T-cell (primary cell): Measurements from ENCODE around the gene ZNF687. TPM values are rescaled to one million over a fixed set of nuclear protein-coding genes. Genes with fewer than 3 reads are reported as not detected.

Experiments used
- ATAC-seq, 4 experiments: fragments of 200-7000 bp in 3 of 4; fragments of 150-1000 bp in 1 of 4; cut with Tn5 transposase; replicated peaks in 1 of 4; 1 replicate in 3 of 4; 2 replicates in 1 of 4; pipeline ENCODE4 v1.10.0; 2021; ENCODE audit warnings: moderate library complexity in 3 of 4, mild to moderate bottlenecking in 2 of 4, moderate number of reproducible peaks in 1 of 4
- CTCF ChIA-PET, 2 donors: fragments of 300-600 bp; sonication (Branson Sonifier 250); formaldehyde crosslinking; loops; one replicate each; lab custom pipeline; 2022; ENCODE audit warnings: antibody characterized with exemption in 2 of 2; lab: Charles Lee
- POLR2A ChIA-PET, 2 donors: fragments of 300-600 bp; sonication (Branson Sonifier 250); formaldehyde crosslinking; loops; one replicate each; lab custom pipeline; 2022; ENCODE audit warnings: antibody characterized with exemption in 2 of 2; lab: Charles Lee
- DNase-seq, 35 experiments: peaks; one replicate each; pipeline versions ENCODE4 v3.0.0 to v3.0.0-alpha.2; 2013 to 2023
- H3K27ac ChIP-seq: one replicate; pipeline ENCODE4 v1.5.1; 2013; ENCODE audit warnings: low read length
- H3K27me3 ChIP-seq, 2 experiments: replicated peaks in 1 of 2; 1 replicate in 1 of 2; 2 replicates in 1 of 2; pipeline versions ENCODE4 v1.6.1 to v1.7.0; 2013; ENCODE audit warnings: low read length in 1 of 2, mixed read lengths in 1 of 2; ENCODE audit not compliant: control insufficient read depth in 2 of 2, insufficient read depth in 2 of 2; ENCODE audit errors: extremely low read depth in 1 of 2
- H3K36me3 ChIP-seq, 2 donors: 1 replicate in 1 of 2; 2 replicates in 1 of 2; pipeline versions ENCODE4 v1.6.1 to v1.7.0; 2013; ENCODE audit warnings: low read length in 1 of 2; ENCODE audit not compliant: control insufficient read depth in 2 of 2, insufficient read depth in 1 of 2; ENCODE audit errors: extremely low read depth in 1 of 2
- H3K4me1 ChIP-seq, 2 experiments: 1 replicate in 1 of 2; 2 replicates in 1 of 2; pipeline versions ENCODE4 v1.6.1 to v1.7.0; 2013; ENCODE audit warnings: low read length in 2 of 2, mixed read lengths in 1 of 2; ENCODE audit not compliant: insufficient read depth in 2 of 2, control insufficient read depth in 1 of 2; ENCODE audit errors: extremely low read depth in 1 of 2
- H3K4me3 ChIP-seq, 2 donors: 1 replicate in 1 of 2; 2 replicates in 1 of 2; pipeline versions ENCODE4 v1.5.1 to v1.7.0; 2013; ENCODE audit warnings: mild to moderate bottlenecking in 2 of 2, low read length in 1 of 2, moderate library complexity in 1 of 2; ENCODE audit not compliant: control insufficient read depth in 1 of 2; ENCODE audit errors: extremely low read depth in 1 of 2
- H3K9me3 ChIP-seq: 2 replicates; pipeline ENCODE4 v1.7.0; 2013
- H3K27ac Mint-ChIP-seq, 2 donors: one replicate each; pipeline ENCODE4 v1.8.0; 2020 to 2021; ENCODE audit warnings: mild to moderate bottlenecking in 2 of 2, mixed read lengths in 2 of 2
- H3K27me3 Mint-ChIP-seq, 2 donors: one replicate each; pipeline ENCODE4 v1.8.0; 2021 to 2022; ENCODE audit warnings: mixed read lengths in 2 of 2
- H3K36me3 Mint-ChIP-seq: one replicate; pipeline ENCODE4 v1.8.0; 2021; ENCODE audit warnings: mixed read lengths
- H3K4me1 Mint-ChIP-seq, 3 donors: one replicate each; pipeline ENCODE4 v1.8.0; 2020 to 2022; ENCODE audit warnings: mixed read lengths in 3 of 3, mild to moderate bottlenecking in 1 of 3
- H3K4me3 Mint-ChIP-seq, 3 donors: one replicate each; pipeline ENCODE4 v1.8.0; 2020 to 2022; ENCODE audit warnings: mild to moderate bottlenecking in 3 of 3, mixed read lengths in 3 of 3, moderate library complexity in 3 of 3
- H3K9me3 Mint-ChIP-seq, 3 donors: one replicate each; pipeline ENCODE4 v1.8.0; 2020 to 2022; ENCODE audit warnings: mixed read lengths in 3 of 3
- WGBS: methylation state at CpG from one replicate; pipeline ENCODE4 v1.1.5; 2013; ENCODE audit warnings: missing lambda C conversion rate; ENCODE audit not compliant: insufficient coverage; 5-methylcytosine and 5-hydroxymethylcytosine counted together
- total RNA-seq, 35 experiments: library from RNA in 6 of 35; stranded (reverse) in 6 of 35; fragments of 120-200 nt in 1 of 35; gene quantifications; one replicate each; pipeline versions ENCODE4 v1.2.1 to v1.2.4 and lab custom pipeline; 2013 to 2026

The ZNF687 gene
- total RNA-seq, 5 donors from 2014 or later (not counting 1 experiment from before 2014, with no cell fraction given): 27.7 to 44.2 (median 40.5) TPM

- H3K4me3 ChIP-seq: no peak overlapping the region
- no peaks in the 10 kb centered on the region for H3K9me3 Mint-ChIP-seq
- no peaks in the 10 kb centered on the region for H3K9me3 ChIP-seq
- DNase-seq (no peak), ATAC-seq (no peak)
- no peaks in the 10 kb centered on the region for H3K27me3 Mint-ChIP-seq
- ChIA-PET CTCF (no interaction called here), POLR2A (no interaction called here)
- peaks cover 6 to 24% of the 10 kb centered on the region in 2 experiments for H3K4me1 ChIP-seq
- no peaks in the 10 kb centered on the region for H3K27me3 ChIP-seq
- H3K36me3 ChIP-seq: peaks cover 11 to 24% of the 10 kb centered on the region in 2 donors
- peaks cover 4% of the 10 kb centered on the region for H3K36me3 Mint-ChIP-seq
- peaks cover 27 to 40% (median 37%) of the 10 kb centered on the region in 3 donors for H3K4me1 Mint-ChIP-seq
- WGBS: no CpG with 5 or more reads among the region's 2 CpGs
- no peak overlapping the region for H3K4me3 Mint-ChIP-seq
- H3K27ac ChIP-seq: no peak overlapping the region
- no peak overlapping the region for H3K27ac Mint-ChIP-seq
Measured at GRCh38 chr1:151259351-151259750, 22.7 kb upstream of the ZNF687 start.

GRCh38 chr1:151265446-151266236, 16.5 kb upstream of the ZNF687 start:
- H3K4me1 Mint-ChIP-seq: peaks cover 0 to 2% (median 1%) of the 10 kb centered on the region in 3 donors
- no peak for ATAC-seq
- H3K36me3 ChIP-seq: peaks cover 33 to 69% of the 10 kb centered on the region in 2 donors
- H3K4me3 Mint-ChIP-seq: no peak overlapping the region
- DNase-seq: no peak
- no peaks in the 10 kb centered on the region for H3K9me3 ChIP-seq
- ChIA-PET CTCF (interaction anchor here in 1 of 2 donors (1.6 kb wide), 1 partner anchor 14 kb away, joined by 3 read pairs; no protein-coding TSS in a partner anchor), POLR2A (no interaction called here)
- peaks cover 38% of the 10 kb centered on the region for H3K36me3 Mint-ChIP-seq
- no peak overlapping the region for H3K4me3 ChIP-seq
- H3K27ac Mint-ChIP-seq: no peak overlapping the region
- H3K4me1 ChIP-seq: no peaks in the 10 kb centered on the region
- H3K27me3 ChIP-seq: no peaks in the 10 kb centered on the region
- H3K27ac ChIP-seq: no peak overlapping the region
- no peaks in the 10 kb centered on the region for H3K27me3 Mint-ChIP-seq
- no peaks in the 10 kb centered on the region for H3K9me3 Mint-ChIP-seq
- 90% methylated on average over 10 of the region's 14 CpGs for WGBS

GRCh38 chr1:151266315-151266714, 15.8 kb upstream of the ZNF687 start:
- Mint-ChIP-seq H3K27me3 (no peaks in the 10 kb centered on the region), H3K27ac (no peak overlapping the region), H3K9me3 (no peaks in the 10 kb centered on the region), H3K4me1 (peaks cover 0 to 2% (median 0%) of the 10 kb centered on the region in 3 donors), H3K36me3 (peaks cover 38% of the 10 kb centered on the region), H3K4me3 (no peak overlapping the region)
- no peak for ATAC-seq
- Histone ChIP-seq H3K27me3 (no peaks in the 10 kb centered on the region), H3K4me1 (no peaks in the 10 kb centered on the region), H3K4me3 (no peak overlapping the region), H3K36me3 (peaks cover 33 to 72% of the 10 kb centered on the region in 2 donors), H3K9me3 (no peaks in the 10 kb centered on the region), H3K27ac (no peak overlapping the region)
- WGBS: 80% methylated on average over 1 of the region's 3 CpGs
- ChIA-PET CTCF (interaction anchor here in 1 of 2 donors (1.6 kb wide), 1 partner anchor 15 kb away, joined by 3 read pairs; no protein-coding TSS in a partner anchor), POLR2A (interaction anchor here in 1 of 2 donors (0.6 kb wide), 1 partner anchor 19 kb away, joined by 3 read pairs; no protein-coding TSS in a partner anchor)
- DNase-seq: no peak

GRCh38 chr1:151266821-151267220, 15.3 kb upstream of the ZNF687 start:
- 86% methylated on average over 5 of the region's 8 CpGs for WGBS
- no peaks in the 10 kb centered on the region for H3K27me3 ChIP-seq
- H3K4me3 ChIP-seq: no peak overlapping the region
- no peak overlapping the region for H3K4me3 Mint-ChIP-seq
- no peak for ATAC-seq
- DNase-seq: no peak
- ChIA-PET CTCF (interaction anchor here in 1 of 2 donors (1.6 kb wide), 1 partner anchor 15 kb away, joined by 3 read pairs; no protein-coding TSS in a partner anchor), POLR2A (interaction anchor here in 1 of 2 donors (0.6 kb wide), 1 partner anchor 20 kb away, joined by 3 read pairs; no protein-coding TSS in a partner anchor)
- H3K9me3 Mint-ChIP-seq: no peaks in the 10 kb centered on the region
- H3K9me3 ChIP-seq: no peaks in the 10 kb centered on the region
- peaks cover 38% of the 10 kb centered on the region for H3K36me3 Mint-ChIP-seq
- no peak overlapping the region for H3K27ac ChIP-seq
- H3K27ac Mint-ChIP-seq: no peak overlapping the region
- peaks cover 33 to 77% of the 10 kb centered on the region in 2 donors for H3K36me3 ChIP-seq
- H3K4me1 Mint-ChIP-seq: peaks cover 0 to 2% (median 0%) of the 10 kb centered on the region in 3 donors
- H3K4me1 ChIP-seq: no peaks in the 10 kb centered on the region
- no peaks in the 10 kb centered on the region for H3K27me3 Mint-ChIP-seq

GRCh38 chr1:151267760-151268159, 14.3 kb upstream of the ZNF687 start:
- H3K27ac ChIP-seq: no peak overlapping the region
- POLR2A ChIA-PET: no interaction called here

GRCh38 chr1:151273924-151274466, 8.1 kb upstream of the ZNF687 start:
- no peaks in the 10 kb centered on the region for H3K9me3 ChIP-seq
- no peak overlapping the region for H3K27ac Mint-ChIP-seq
- no peak overlapping the region for H3K4me3 Mint-ChIP-seq
- no peak overlapping the region for H3K4me3 ChIP-seq
- ChIA-PET POLR2A (interaction anchor here in 1 of 2 donors (0.5 to 0.7 kb wide), 2 partner anchors 71 to 171 kb away, joined by 3 to 4 read pairs; no protein-coding TSS in a partner anchor), CTCF (interaction anchor here in 1 of 2 donors (0.6 kb wide), 1 partner anchor 320 kb away, joined by 6 read pairs; no protein-coding TSS in a partner anchor)
- peaks cover 0 to 15% of the 10 kb centered on the region in 2 donors for H3K36me3 ChIP-seq
- ATAC-seq (no peak), DNase-seq (no peak)
- no peaks in the 10 kb centered on the region for H3K27me3 Mint-ChIP-seq
- H3K27me3 ChIP-seq: no peaks in the 10 kb centered on the region
- H3K4me1 Mint-ChIP-seq: peaks cover 0 to 12% (median 0%) of the 10 kb centered on the region in 3 donors
- H3K36me3 Mint-ChIP-seq: peaks cover 10% of the 10 kb centered on the region
- no peaks in the 10 kb centered on the region for H3K4me1 ChIP-seq
- 71% methylated on average over 1 of the region's 3 CpGs for WGBS
- no peak overlapping the region for H3K27ac ChIP-seq
- H3K9me3 Mint-ChIP-seq: no peaks in the 10 kb centered on the region

More at GRCh38 chr1:151267760-151268159, 14.3 kb upstream of the ZNF687 start:
- DNase-seq (no peak), ATAC-seq (peak in 1 of 4 experiments; percentile 12)
- Histone ChIP-seq H3K27me3 (no peaks in the 10 kb centered on the region), H3K4me3 (no peak overlapping the region), H3K4me1 (no peaks in the 10 kb centered on the region), H3K36me3 (peaks cover 33 to 69% of the 10 kb centered on the region in 2 donors), H3K9me3 (no peaks in the 10 kb centered on the region)
- H3K27me3 Mint-ChIP-seq: no peaks in the 10 kb centered on the region
- H3K27ac Mint-ChIP-seq: no peak overlapping the region
- H3K4me3 Mint-ChIP-seq: no peak overlapping the region
- CTCF ChIA-PET: no interaction called here
- H3K36me3 Mint-ChIP-seq: peaks cover 40% of the 10 kb centered on the region
- WGBS: 77% methylated on average over 3 of the region's 4 CpGs
- H3K9me3 Mint-ChIP-seq: no peaks in the 10 kb centered on the region
- peaks cover 0 to 2% (median 0%) of the 10 kb centered on the region in 3 donors for H3K4me1 Mint-ChIP-seq
